Astrocyte (in vitro differentiated cells and primary cell): Measurements from ENCODE around the gene CHMP2A. TPM values are rescaled to one million over a fixed set of nuclear protein-coding genes. Genes with fewer than 3 reads are reported as not detected.

Source experiments
- DNase-seq: peaks from one replicate; pipeline ENCODE4 v3.0.0-alpha.2; 2010; ENCODE audit warnings: low read depth
- FAIRE-seq: peaks from 2 replicates; lab custom pipeline; 2011; peaks lifted over from hg19 to GRCh38; lab: Jason Lieb, UNC
- H2AFZ ChIP-seq: 2 replicates; pipeline ENCODE4 v1.6.0; 2012; ENCODE audit warnings: low read depth, low read length, inconsistent platforms
- H3K27ac ChIP-seq: 2 replicates; pipeline ENCODE4 v1.5.1; 2011; ENCODE audit warnings: low read depth, low read length, inconsistent platforms
- H3K27me3 ChIP-seq: 2 replicates; pipeline ENCODE4 v1.6.0; 2011; ENCODE audit warnings: low read length, inconsistent platforms; ENCODE audit not compliant: insufficient read depth
- H3K36me3 ChIP-seq: 2 replicates; pipeline ENCODE4 v1.5.1; 2011; ENCODE audit warnings: low read length, inconsistent platforms; ENCODE audit not compliant: insufficient read depth
- H3K4me1 ChIP-seq: 2 replicates; pipeline ENCODE4 v1.5.1; 2011; ENCODE audit warnings: low read length, inconsistent platforms; ENCODE audit not compliant: insufficient read depth
- H3K4me2 ChIP-seq: 2 replicates; pipeline ENCODE4 v1.6.0; 2012; ENCODE audit warnings: low read length, inconsistent platforms
- H3K4me3 ChIP-seq: 2 replicates; pipeline ENCODE4 v1.5.1; 2011; ENCODE audit warnings: low read depth, mild to moderate bottlenecking, low read length, inconsistent platforms; ENCODE audit not compliant: insufficient read depth
- H3K79me2 ChIP-seq: 2 replicates; pipeline ENCODE4 v1.6.0; 2012; ENCODE audit warnings: mild to moderate bottlenecking, low read length, inconsistent platforms; ENCODE audit not compliant: insufficient read depth
- H3K9ac ChIP-seq: 2 replicates; pipeline ENCODE4 v1.6.0; 2012; ENCODE audit warnings: mild to moderate bottlenecking, low read length, inconsistent platforms
- H3K9me3 ChIP-seq: 2 replicates; pipeline ENCODE4 v1.5.1; 2012; ENCODE audit warnings: low read depth, mild to moderate bottlenecking, low read length, inconsistent platforms; ENCODE audit not compliant: insufficient read depth
- H4K20me1 ChIP-seq: 2 replicates; pipeline ENCODE4 v1.6.0; 2012; ENCODE audit warnings: low read length, inconsistent platforms; ENCODE audit not compliant: insufficient read depth
- H3K27ac Mint-ChIP-seq: one replicate; pipeline ENCODE4 v1.8.0; 2021; ENCODE audit warnings: mild to moderate bottlenecking, mixed read lengths; ENCODE audit not compliant: unreplicated experiment
- H3K27me3 Mint-ChIP-seq: one replicate; pipeline ENCODE4 v1.8.0; 2021; ENCODE audit warnings: low read depth, mixed read lengths; ENCODE audit not compliant: unreplicated experiment
- H3K36me3 Mint-ChIP-seq: one replicate; pipeline ENCODE4 v1.8.0; 2021; ENCODE audit warnings: low read depth, mixed read lengths; ENCODE audit not compliant: unreplicated experiment
- H3K4me1 Mint-ChIP-seq: one replicate; pipeline ENCODE4 v1.8.0; 2021; ENCODE audit warnings: low read depth, mixed read lengths; ENCODE audit not compliant: unreplicated experiment
- H3K4me3 Mint-ChIP-seq: one replicate; pipeline ENCODE4 v1.8.0; 2021; ENCODE audit warnings: mild to moderate bottlenecking, moderate library complexity, mixed read lengths; ENCODE audit not compliant: unreplicated experiment
- H3K9me3 Mint-ChIP-seq: one replicate; pipeline ENCODE4 v1.8.0; 2021; ENCODE audit warnings: mild to moderate bottlenecking, mixed read lengths; ENCODE audit not compliant: unreplicated experiment
- CTCF ChIP-seq: IDR thresholded peaks from 2 replicates; pipeline ENCODE4 v1.5.1; 2011; ENCODE audit warnings: low read depth, mild to moderate bottlenecking, inconsistent platforms, low read length, moderate library complexity; ENCODE audit not compliant: insufficient read depth
- EZH2 ChIP-seq: IDR thresholded peaks from 2 replicates; pipeline ENCODE4 v1.6.1; 2012; ENCODE audit warnings: mild to moderate bottlenecking, low read length, inconsistent platforms; ENCODE audit not compliant: insufficient read depth
- total RNA-seq: library from RNA; stranded (reverse); gene quantifications from 2 replicates; pipeline ENCODE4 v1.2.1, GENCODE V29; 2021

Gene CHMP2A
- total RNA-seq, 1 donor from 2014 or later: 71.3 TPM

- H3K4me1 ChIP-seq: peaks cover 20% of the 10 kb centered on the region
- H3K4me1 Mint-ChIP-seq: peaks cover 12% of the 10 kb centered on the region
- peaks cover 8% of the 10 kb centered on the region for H3K36me3 Mint-ChIP-seq
- H3K4me2 ChIP-seq: peak overlapping the region; percentile 97
- H3K27me3 Mint-ChIP-seq: no peaks in the 10 kb centered on the region
- H3K79me2 ChIP-seq: peaks cover 38% of the 10 kb centered on the region
- peak overlapping the region; percentile 95 for H3K9ac ChIP-seq
- peak overlapping the region; percentile 79 for H2AFZ ChIP-seq
- peak overlapping the region; percentile 96 for H3K27ac Mint-ChIP-seq
- H3K27me3 ChIP-seq: no peaks in the 10 kb centered on the region
- no peaks in the 10 kb centered on the region for H3K36me3 ChIP-seq
- peak overlapping the region; percentile 97 for H3K27ac ChIP-seq
- H3K9me3 ChIP-seq: no peaks in the 10 kb centered on the region
- DNase-seq: peak; percentile 78
- peak overlapping the region; percentile 88 for H3K4me3 Mint-ChIP-seq
- FAIRE-seq: no peak
- TF ChIP-seq CTCF (no peak), EZH2 (no peak)
- no peaks in the 10 kb centered on the region for H3K9me3 Mint-ChIP-seq
- H4K20me1 ChIP-seq: peaks cover 18% of the 10 kb centered on the region
- H3K4me3 ChIP-seq: peak overlapping the region; percentile 83
Observed at GRCh38 chr19:58575183-58576041, 20.5 kb upstream of the CHMP2A start.

- H3K4me2 ChIP-seq: peak overlapping the region; percentile 97
- TF ChIP-seq EZH2: no peak
- TF ChIP-seq CTCF: no peak
- Mint-ChIP-seq H3K27me3 (no peaks in the 10 kb centered on the region), H3K27ac (peak overlapping the region; percentile 100), H3K9me3 (no peaks in the 10 kb centered on the region), H3K36me3 (peaks cover 8% of the 10 kb centered on the region), H3K4me3 (peak overlapping the region; percentile 98), H3K4me1 (peaks cover 12% of the 10 kb centered on the region)
- H3K36me3 ChIP-seq: no peaks in the 10 kb centered on the region
- peak overlapping the region; percentile 74 for H3K4me3 ChIP-seq
- DNase-seq (no peak), FAIRE-seq (no peak)
- peaks cover 20% of the 10 kb centered on the region for H3K4me1 ChIP-seq
- H2AFZ ChIP-seq: peak overlapping the region; percentile 76
- peak overlapping the region; percentile 95 for H3K9ac ChIP-seq
- H3K27ac ChIP-seq: peak overlapping the region; percentile 96
- no peaks in the 10 kb centered on the region for H3K27me3 ChIP-seq
- no peaks in the 10 kb centered on the region for H3K9me3 ChIP-seq
- peaks cover 8% of the 10 kb centered on the region for H4K20me1 ChIP-seq
- H3K79me2 ChIP-seq: peaks cover 24% of the 10 kb centered on the region
Observed at GRCh38 chr19:58573658-58574164, 18.8 kb upstream of the CHMP2A start.
